ENCODE measurements around the gene PPIB. TPM values are rescaled to one million over a fixed set of nuclear protein-coding genes. Genes with fewer than 3 reads are reported as not detected.
A peak's percentile ranks its signal among the peaks of the same experiment; 100 is the strongest.

PPIB gene
- total RNA-seq, 1 donor: 959 TPM

- DNase-seq (ENCODE audit: low read depth): no peak
- H3K4me3 ChIP-seq (ENCODE audit: low read depth, low read length): no peak overlapping the region
Observed at GRCh38 chr15:64138331-64138941, 24.4 kb downstream of the PPIB start.

GRCh38 chr15:64137226-64137833, 25.5 kb downstream of the PPIB start:
- no peak overlapping the region for H3K4me3 ChIP-seq (ENCODE audit: low read depth, low read length)
- TF ChIP-seq CTCF (IDR thresholded peaks at IDR 0.05; ENCODE audit: insufficient read depth, low read depth, low read length): no peak
- DNase-seq (ENCODE audit: low read depth): no peak

More at GRCh38 chr15:64138331-64138941, 24.4 kb downstream of the PPIB start:
- TF ChIP-seq CTCF (IDR thresholded peaks at IDR 0.05; ENCODE audit: insufficient read depth, low read depth, low read length): no peak

- TF ChIP-seq CTCF (IDR thresholded peaks at IDR 0.05; ENCODE audit: insufficient read depth, low read depth, low read length): no peak
Observed at GRCh38 chr15:64136347-64136746, 26.5 kb downstream of the PPIB start.

GRCh38 chr15:64134345-64134829, 28.4 kb downstream of the PPIB start:
- no peak overlapping the region for H3K4me3 ChIP-seq (ENCODE audit: low read depth, low read length)
- TF ChIP-seq CTCF (IDR thresholded peaks at IDR 0.05; ENCODE audit: insufficient read depth, low read depth, low read length): no peak
- DNase-seq (ENCODE audit: low read depth): peak; percentile 24

More at GRCh38 chr15:64136347-64136746, 26.5 kb downstream of the PPIB start:
- no peak for DNase-seq (ENCODE audit: low read depth)
- no peak overlapping the region for H3K4me3 ChIP-seq (ENCODE audit: low read depth, low read length)

GRCh38 chr15:64133623-64134344, 29.0 kb downstream of the PPIB start:
- DNase-seq (ENCODE audit: low read depth): peak; percentile 37
- H3K4me3 ChIP-seq (ENCODE audit: low read depth, low read length): no peak overlapping the region

GRCh38 chr15:64132217-64132616, 30.6 kb downstream of the PPIB start:
- no peak for TF ChIP-seq CTCF (IDR thresholded peaks at IDR 0.05; ENCODE audit: insufficient read depth, low read depth, low read length)
- no peak overlapping the region for H3K4me3 ChIP-seq (ENCODE audit: low read depth, low read length)
- no peak for DNase-seq (ENCODE audit: low read depth)

More at GRCh38 chr15:64133623-64134344, 29.0 kb downstream of the PPIB start:
- no peak for TF ChIP-seq CTCF (IDR thresholded peaks at IDR 0.05; ENCODE audit: insufficient read depth, low read depth, low read length)

Measured in fibroblast of villous mesenchyme (primary cell).